Measurements from ENCODE around the gene MAZ.
A peak's percentile ranks its signal among the peaks of the same experiment; 100 is the strongest.

MAZ gene

DNA sequence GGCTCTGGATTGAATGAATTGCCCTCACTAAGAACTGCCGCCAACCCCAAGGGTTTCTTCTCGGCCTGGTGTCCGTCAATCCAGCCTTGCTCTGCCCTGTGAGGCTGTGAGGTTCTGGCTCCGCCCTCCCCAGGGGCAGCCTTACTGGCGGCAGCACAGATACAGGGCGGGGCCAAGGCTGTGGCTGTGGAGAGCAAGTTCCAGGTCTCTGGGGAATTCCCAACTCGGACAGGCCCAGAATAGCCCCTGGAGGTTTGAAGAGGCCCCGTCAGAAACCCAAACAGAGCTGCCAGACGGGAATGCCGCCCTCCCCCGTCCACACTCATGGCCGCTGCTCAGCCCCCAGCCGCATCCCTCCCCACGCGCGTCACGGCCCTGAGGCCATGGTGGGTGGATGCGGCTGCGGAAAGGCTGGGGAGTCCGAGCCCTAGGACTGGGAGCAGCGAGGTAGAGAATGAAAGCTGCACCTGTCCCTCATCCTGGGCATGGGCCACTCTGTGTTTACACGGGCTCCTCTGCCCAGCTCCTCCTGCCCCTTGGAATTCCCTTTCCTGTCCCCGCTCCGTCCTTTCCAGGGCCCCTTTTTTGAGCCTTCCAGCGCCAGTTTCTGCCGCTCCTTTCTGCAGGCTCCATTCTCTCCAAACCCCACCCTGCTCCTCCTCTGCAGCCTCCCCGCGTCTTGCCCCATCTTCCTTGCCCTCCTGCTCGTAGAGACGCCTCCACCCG is 5.0 kb downstream of the MAZ start:
- TF ChIP-seq, protein P1, sequence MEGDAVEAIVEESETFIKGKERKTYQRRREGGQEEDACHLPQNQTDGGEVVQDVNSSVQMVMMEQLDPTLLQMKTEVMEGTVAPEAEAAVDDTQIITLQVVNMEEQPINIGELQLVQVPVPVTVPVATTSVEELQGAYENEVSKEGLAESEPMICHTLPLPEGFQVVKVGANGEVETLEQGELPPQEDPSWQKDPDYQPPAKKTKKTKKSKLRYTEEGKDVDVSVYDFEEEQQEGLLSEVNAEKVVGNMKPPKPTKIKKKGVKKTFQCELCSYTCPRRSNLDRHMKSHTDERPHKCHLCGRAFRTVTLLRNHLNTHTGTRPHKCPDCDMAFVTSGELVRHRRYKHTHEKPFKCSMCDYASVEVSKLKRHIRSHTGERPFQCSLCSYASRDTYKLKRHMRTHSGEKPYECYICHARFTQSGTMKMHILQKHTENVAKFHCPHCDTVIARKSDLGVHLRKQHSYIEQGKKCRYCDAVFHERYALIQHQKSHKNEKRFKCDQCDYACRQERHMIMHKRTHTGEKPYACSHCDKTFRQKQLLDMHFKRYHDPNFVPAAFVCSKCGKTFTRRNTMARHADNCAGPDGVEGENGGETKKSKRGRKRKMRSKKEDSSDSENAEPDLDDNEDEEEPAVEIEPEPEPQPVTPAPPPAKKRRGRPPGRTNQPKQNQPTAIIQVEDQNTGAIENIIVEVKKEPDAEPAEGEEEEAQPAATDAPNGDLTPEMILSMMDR (IDR thresholded peaks at IDR 0.05; ENCODE audit: control insufficient read depth, extremely low read depth, insufficient read depth), result no peak
- peak overlapping the region; percentile 57 for H3K4me3 ChIP-seq (ENCODE audit: low read depth, low read length)
- DNase-seq (ENCODE audit: low read depth), result peak; percentile 86

DNA sequence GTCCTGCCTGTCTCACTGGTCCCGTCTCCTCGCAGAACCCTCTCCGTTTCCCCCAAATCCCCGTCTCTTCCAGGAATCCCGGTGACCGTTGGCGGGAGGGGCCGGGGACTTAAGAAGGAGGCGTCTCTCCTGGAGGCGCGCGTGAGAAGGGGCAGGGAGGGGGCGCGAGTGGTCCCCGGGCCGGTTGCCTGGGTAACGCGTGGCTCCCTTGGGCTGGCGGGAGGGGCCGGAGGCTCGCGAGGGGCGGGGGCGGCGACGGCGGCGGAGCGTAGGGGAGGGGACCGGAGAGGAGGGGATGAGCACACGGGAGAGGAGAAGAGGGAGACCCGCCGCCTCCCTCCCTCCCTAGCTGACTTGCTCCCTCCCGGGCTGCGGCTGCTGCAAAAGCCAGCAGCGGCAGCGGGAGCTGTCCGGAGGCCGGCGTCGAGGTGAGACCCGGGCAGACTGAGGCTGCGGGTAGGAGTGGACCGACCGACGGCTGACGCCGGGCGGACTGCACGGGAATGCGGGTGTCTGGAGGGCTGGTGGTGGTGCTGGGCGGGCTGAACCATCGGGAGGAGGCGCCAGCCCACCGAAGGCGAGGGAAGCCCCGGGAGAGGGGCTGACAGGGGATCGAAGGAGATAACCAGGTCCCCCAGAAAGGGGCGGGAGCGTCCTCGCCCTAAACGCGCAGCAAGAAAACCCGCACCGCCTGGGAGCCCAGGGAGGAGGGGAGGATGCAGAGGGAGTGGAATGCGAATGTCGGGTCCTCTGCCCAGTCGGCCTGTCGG is 5.8 kb downstream of the MAZ start, which contains the start of gene PRRT2:
Gene PRRT2, plus strand, starts transcription at position 298 of the 770 bp plus-strand sequence. CDS start 862 bp downstream, outside the sequence.
- H3K4me3 ChIP-seq (ENCODE audit: low read depth, low read length), result peak within 1 kb of the TSS; percentile 57
- DNase-seq (ENCODE audit: low read depth), result no peak
- TF ChIP-seq, protein P1 (IDR thresholded peaks at IDR 0.05; ENCODE audit: control insufficient read depth, extremely low read depth, insufficient read depth), result no peak

GRCh38 chr16:29812754-29813643 is 6.7 kb downstream of the MAZ start:
- DNase-seq (ENCODE audit: low read depth), result no peak
- H3K4me3 ChIP-seq (ENCODE audit: low read depth, low read length), result peak overlapping the region; percentile 57
- TF ChIP-seq, protein P1 (IDR thresholded peaks at IDR 0.05; ENCODE audit: control insufficient read depth, extremely low read depth, insufficient read depth), result no peak

- TF ChIP-seq, protein P1 (IDR thresholded peaks at IDR 0.05; ENCODE audit: control insufficient read depth, extremely low read depth, insufficient read depth), result no peak
- H3K4me3 ChIP-seq (ENCODE audit: low read depth, low read length), result no peak overlapping the region
- no peak for DNase-seq (ENCODE audit: low read depth)
These were observed 7.6 kb downstream of the MAZ start for GRCh38 chr16:29813644-29814562.

DNA sequence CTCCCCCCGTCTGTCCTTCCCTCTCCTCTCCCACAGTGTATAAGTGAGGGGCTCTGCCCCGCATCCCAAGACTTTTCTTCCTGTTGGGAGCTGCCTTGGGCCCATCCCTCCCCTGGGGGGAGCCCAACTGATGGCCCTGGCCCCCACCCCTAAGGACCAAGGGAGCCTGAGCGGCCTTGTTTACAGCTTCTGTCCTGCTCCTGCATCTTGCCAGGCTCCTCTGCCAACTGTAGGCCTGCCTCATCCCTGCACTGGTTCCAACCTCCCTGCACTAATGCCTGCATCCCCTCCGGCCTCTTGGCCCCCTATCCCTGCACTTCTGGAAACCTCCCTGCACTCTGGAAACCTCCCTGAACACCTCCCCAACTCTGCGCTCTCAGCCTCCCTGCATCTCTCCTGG is 8.3 kb downstream of the MAZ start:
- TF ChIP-seq, protein P1 (IDR thresholded peaks at IDR 0.05; ENCODE audit: control insufficient read depth, extremely low read depth, insufficient read depth), result no peak
- DNase-seq (ENCODE audit: low read depth), result no peak
- no peak overlapping the region; the same call in 1 of the 2 replicates for H3K4me3 ChIP-seq (ENCODE audit: low read depth, low read length)
